Measurements from ENCODE around the gene CCDC51. TPM values are rescaled to one million over a fixed set of nuclear protein-coding genes. Genes with fewer than 3 reads are reported as not detected.
A peak's percentile ranks its signal among the peaks of the same experiment; 100 is the strongest.

Gene CCDC51
- total and polyA plus RNA-seq, 2 of the 13 experiments (the other 11 are each of a cell fraction or from before 2014, with no cell fraction given): 18.1 to 29.4 TPM

DNA sequence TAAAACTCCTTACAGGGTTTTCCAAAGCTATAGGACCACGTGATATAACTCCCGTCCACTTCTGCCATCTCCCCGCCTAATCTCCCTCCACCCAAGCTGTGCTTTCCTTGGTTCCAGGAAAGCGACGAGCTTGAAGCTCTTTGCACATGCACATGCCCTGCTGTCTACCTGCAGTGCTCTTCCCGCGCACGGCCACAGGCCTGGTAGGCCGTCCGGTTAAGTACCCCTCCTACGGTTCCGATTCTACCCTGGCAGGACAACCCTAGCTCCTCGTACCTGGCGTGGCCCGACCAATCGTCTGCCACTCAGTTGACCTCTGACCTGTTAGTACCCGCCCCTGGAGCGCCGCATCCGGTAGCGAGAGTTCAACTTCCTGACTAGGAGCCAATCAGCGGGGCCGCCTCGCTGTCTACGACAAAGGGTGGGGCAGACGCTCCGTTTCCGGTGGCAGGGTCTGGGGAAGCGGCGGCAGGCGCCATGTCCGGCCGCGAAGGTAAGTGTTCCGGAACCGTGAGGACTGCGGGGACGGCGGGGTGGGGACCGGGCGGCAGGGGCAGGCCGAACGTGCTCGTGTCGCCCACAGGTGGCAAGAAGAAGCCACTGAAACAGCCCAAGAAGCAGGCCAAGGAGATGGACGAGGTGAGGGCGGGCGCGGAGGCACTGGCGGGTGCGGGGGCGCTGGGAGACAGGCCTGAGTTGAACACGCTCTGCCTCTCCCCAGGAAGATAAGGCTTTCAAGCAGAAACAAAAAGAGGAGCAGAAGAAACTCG, at the start of gene CCDC51, which contains the start of gene TMA7 (continued):
- TF ChIP-seq, protein P1, sequence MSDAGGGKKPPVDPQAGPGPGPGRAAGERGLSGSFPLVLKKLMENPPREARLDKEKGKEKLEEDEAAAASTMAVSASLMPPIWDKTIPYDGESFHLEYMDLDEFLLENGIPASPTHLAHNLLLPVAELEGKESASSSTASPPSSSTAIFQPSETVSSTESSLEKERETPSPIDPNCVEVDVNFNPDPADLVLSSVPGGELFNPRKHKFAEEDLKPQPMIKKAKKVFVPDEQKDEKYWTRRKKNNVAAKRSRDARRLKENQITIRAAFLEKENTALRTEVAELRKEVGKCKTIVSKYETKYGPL (CRISPR knock-in tag; IDR thresholded peaks at IDR 0.05): no peak
- peak; percentile 29; the same call in 1 of the 2 replicates for TF ChIP-seq SP5 (CRISPR knock-in tag; IDR thresholded peaks at IDR 0.05; ENCODE audit: borderline replicate concordance, low read depth)
- peak; percentile 62 for TF ChIP-seq MED1 (CRISPR knock-in tag; IDR thresholded peaks at IDR 0.05)
- TF ChIP-seq ERF (CRISPR knock-in tag; IDR thresholded peaks at IDR 0.05): peak; percentile 83; the same call in 1 of the 2 replicates
- no peak for TF ChIP-seq ZNF746 (CRISPR knock-in tag; IDR thresholded peaks at IDR 0.05)
- peak; percentile 84 for TF ChIP-seq ZNF556 (CRISPR knock-in tag; IDR thresholded peaks at IDR 0.05; ENCODE audit: borderline replicate concordance)
- TF ChIP-seq ZNF260 (CRISPR knock-in tag; IDR thresholded peaks at IDR 0.05; ENCODE audit: borderline replicate concordance, low read depth): no peak
- TF ChIP-seq SIX4 (CRISPR knock-in tag; IDR thresholded peaks at IDR 0.05): no peak
- TF ChIP-seq, protein P2, sequence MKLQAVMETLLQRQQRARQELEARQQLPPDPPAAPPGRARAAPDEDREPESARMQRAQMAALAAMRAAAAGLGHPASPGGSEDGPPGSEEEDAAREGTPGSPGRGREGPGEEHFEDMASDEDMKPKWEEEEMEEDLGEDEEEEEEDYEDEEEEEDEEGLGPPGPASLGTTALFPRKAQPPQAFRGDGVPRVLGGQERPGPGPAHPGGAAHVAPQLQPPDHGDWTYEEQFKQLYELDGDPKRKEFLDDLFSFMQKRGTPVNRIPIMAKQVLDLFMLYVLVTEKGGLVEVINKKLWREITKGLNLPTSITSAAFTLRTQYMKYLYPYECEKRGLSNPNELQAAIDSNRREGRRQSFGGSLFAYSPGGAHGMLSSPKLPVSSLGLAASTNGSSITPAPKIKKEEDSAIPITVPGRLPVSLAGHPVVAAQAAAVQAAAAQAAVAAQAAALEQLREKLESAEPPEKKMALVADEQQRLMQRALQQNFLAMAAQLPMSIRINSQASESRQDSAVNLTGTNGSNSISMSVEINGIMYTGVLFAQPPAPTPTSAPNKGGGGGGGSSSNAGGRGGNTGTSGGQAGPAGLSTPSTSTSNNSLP (IDR thresholded peaks at IDR 0.05; ENCODE audit: low read depth, low read length): no peak
- TF ChIP-seq, protein P3, sequence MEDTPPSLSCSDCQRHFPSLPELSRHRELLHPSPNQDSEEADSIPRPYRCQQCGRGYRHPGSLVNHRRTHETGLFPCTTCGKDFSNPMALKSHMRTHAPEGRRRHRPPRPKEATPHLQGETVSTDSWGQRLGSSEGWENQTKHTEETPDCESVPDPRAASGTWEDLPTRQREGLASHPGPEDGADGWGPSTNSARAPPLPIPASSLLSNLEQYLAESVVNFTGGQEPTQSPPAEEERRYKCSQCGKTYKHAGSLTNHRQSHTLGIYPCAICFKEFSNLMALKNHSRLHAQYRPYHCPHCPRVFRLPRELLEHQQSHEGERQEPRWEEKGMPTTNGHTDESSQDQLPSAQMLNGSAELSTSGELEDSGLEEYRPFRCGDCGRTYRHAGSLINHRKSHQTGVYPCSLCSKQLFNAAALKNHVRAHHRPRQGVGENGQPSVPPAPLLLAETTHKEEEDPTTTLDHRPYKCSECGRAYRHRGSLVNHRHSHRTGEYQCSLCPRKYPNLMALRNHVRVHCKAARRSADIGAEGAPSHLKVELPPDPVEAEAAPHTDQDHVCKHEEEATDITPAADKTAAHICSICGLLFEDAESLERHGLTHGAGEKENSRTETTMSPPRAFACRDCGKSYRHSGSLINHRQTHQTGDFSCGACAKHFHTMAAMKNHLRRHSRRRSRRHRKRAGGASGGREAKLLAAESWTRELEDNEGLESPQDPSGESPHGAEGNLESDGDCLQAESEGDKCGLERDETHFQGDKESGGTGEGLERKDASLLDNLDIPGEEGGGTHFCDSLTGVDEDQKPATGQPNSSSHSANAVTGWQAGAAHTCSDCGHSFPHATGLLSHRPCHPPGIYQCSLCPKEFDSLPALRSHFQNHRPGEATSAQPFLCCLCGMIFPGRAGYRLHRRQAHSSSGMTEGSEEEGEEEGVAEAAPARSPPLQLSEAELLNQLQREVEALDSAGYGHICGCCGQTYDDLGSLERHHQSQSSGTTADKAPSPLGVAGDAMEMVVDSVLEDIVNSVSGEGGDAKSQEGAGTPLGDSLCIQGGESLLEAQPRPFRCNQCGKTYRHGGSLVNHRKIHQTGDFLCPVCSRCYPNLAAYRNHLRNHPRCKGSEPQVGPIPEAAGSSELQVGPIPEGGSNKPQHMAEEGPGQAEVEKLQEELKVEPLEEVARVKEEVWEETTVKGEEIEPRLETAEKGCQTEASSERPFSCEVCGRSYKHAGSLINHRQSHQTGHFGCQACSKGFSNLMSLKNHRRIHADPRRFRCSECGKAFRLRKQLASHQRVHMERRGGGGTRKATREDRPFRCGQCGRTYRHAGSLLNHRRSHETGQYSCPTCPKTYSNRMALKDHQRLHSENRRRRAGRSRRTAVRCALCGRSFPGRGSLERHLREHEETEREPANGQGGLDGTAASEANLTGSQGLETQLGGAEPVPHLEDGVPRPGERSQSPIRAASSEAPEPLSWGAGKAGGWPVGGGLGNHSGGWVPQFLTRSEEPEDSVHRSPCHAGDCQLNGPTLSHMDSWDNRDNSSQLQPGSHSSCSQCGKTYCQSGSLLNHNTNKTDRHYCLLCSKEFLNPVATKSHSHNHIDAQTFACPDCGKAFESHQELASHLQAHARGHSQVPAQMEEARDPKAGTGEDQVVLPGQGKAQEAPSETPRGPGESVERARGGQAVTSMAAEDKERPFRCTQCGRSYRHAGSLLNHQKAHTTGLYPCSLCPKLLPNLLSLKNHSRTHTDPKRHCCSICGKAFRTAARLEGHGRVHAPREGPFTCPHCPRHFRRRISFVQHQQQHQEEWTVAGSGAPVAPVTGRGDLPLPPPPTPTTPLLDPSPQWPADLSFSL (CRISPR knock-in tag; IDR thresholded peaks at IDR 0.05): no peak
- peak; percentile 36; the same call in 1 of the 2 replicates for TF ChIP-seq FOSL2 (CRISPR knock-in tag; IDR thresholded peaks at IDR 0.05)
- TF ChIP-seq, protein P4, sequence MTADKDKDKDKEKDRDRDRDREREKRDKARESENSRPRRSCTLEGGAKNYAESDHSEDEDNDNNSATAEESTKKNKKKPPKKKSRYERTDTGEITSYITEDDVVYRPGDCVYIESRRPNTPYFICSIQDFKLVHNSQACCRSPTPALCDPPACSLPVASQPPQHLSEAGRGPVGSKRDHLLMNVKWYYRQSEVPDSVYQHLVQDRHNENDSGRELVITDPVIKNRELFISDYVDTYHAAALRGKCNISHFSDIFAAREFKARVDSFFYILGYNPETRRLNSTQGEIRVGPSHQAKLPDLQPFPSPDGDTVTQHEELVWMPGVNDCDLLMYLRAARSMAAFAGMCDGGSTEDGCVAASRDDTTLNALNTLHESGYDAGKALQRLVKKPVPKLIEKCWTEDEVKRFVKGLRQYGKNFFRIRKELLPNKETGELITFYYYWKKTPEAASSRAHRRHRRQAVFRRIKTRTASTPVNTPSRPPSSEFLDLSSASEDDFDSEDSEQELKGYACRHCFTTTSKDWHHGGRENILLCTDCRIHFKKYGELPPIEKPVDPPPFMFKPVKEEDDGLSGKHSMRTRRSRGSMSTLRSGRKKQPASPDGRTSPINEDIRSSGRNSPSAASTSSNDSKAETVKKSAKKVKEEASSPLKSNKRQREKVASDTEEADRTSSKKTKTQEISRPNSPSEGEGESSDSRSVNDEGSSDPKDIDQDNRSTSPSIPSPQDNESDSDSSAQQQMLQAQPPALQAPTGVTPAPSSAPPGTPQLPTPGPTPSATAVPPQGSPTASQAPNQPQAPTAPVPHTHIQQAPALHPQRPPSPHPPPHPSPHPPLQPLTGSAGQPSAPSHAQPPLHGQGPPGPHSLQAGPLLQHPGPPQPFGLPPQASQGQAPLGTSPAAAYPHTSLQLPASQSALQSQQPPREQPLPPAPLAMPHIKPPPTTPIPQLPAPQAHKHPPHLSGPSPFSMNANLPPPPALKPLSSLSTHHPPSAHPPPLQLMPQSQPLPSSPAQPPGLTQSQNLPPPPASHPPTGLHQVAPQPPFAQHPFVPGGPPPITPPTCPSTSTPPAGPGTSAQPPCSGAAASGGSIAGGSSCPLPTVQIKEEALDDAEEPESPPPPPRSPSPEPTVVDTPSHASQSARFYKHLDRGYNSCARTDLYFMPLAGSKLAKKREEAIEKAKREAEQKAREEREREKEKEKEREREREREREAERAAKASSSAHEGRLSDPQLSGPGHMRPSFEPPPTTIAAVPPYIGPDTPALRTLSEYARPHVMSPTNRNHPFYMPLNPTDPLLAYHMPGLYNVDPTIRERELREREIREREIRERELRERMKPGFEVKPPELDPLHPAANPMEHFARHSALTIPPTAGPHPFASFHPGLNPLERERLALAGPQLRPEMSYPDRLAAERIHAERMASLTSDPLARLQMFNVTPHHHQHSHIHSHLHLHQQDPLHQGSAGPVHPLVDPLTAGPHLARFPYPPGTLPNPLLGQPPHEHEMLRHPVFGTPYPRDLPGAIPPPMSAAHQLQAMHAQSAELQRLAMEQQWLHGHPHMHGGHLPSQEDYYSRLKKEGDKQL (CRISPR knock-in tag; IDR thresholded peaks at IDR 0.05; ENCODE audit: low read depth): no peak

Data from HepG2 (cell line).